Measurements from ENCODE around the gene SUFU.
"Not testable (repeated sequence)": the region's sequence is repeated elsewhere in the genome, so short reads cannot be mapped to it uniquely, and the experiment has no call there.

Gene SUFU

DNA sequence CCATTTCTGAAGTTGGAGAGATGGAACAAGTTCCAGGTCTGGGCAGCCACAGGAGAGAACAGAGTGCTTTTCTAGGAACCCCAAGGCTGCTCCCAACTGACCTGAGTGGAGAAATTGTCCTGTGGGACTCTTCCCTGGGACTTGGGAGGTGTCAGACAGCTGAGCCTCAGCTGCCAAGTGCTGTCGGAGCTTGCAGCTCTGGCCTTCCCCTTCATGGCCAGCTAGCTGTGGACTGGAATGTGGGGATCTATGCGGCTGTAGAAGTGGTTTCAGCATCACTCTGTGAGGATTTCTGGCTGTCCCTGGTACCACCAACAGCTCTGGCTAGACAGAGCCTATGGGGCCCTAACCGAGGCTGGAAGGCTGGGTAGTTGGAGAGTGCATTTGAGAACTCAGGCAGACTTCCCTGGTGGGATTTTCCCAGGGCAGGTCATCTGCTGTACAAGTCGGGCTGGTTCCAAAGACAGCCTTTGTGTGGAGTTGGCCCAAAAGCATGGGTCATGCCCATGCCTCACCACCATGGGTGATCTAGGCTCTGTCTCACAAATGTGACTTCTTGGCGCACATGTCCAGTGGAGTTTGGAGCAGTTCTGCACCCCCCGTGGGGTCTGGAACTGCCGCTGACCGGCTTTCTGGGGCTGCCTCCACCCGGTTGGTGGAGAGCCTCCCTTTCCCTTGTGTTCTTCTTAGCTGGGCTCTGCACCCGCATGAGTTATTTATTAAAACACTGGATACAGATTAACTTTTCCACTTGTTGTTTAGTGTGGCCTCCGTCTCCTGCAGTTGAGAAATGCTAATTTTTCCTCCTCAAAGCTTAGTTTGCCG, 10.9 kb downstream of the SUFU start:
- DNase-seq = no peak

DNA sequence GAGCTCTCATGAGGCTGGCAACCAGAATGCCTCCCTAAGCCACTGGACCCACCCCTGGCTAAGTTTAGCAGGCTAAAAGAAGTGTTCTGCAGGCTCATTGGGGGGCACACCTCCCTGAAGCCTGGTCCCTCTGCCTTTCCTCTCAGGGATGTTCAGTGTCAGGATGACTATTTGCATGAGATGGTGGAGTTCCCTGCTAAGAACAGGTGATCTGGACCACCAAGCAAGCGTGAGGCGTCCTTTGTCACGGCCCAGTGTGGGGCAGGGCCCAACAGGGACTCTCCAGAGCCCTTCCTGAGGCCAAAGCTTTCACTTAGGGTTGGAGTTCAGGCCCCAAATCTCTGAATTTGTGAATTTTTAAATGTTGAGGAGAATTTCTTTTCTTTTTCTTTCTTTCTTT, 12.0 kb downstream of the SUFU start:
- no peak for DNase-seq

DNA sequence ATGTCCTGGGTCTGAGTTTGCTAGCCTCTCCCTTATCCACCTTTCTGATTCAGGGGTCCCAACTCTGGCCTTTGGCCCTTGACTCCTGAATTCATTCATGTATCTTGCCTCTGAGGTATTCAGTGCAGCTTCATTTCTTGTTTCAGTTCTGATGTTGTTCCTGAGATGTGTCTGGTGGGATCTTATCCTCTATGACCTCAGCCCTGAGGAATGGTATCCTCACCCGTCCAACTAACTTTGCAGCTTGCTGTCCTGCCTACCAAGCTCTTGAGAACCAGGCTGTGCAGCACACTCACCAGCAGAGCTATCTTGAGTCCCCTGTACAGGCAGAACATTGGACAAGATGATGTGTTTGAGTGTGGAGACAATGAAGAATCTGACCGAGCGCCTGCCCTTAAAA, 13.8 kb downstream of the SUFU start:
- no peak for DNase-seq

DNA sequence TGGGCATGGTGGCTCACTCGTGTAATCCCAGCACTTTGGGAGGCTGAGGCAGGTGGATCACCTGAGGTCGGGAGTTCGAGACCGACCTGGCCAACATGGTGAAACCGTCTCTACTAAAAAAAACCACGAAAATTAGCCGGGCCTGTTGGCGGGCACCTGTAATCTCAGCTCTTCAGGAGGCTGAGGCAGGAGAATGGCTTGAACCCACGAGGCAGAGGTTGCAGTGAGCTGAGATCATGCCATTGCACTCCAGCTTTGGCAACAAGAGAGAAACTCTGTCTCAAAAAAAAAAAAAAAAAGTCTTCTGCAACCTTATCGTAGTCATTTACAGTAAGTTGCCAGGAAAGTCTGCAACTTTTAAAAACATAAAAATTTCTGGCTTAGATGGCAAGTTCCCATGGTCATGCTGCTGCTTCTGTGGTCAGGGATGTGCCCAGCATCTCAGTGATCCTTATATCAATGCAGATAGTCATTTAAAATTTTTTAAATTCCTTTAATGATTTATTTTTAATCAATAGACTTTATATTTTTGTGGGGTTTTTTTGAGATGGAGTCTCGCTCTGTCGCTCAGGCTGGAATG, 15.6 kb downstream of the SUFU start:
- DNase-seq = no peak

DNA sequence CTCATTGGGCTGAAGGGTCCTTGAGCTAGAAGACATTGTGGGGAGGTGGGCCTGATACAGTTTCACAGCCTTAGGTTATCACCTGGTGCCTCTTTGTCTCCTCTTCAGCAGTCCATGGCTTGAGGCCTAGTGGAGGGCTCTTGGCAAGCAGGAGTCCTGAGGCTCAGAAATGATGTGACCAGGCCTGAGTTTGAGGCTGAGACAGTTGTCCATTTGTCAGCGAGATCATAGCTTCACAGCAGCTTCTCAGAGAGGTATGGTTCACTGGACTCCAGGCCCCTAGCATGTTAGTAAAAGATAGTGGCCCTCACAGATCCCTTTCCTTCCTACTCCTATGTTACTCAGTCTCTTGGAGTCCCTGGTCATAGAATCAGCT, 19.1 kb downstream of the SUFU start:
- no peak for DNase-seq

DNA sequence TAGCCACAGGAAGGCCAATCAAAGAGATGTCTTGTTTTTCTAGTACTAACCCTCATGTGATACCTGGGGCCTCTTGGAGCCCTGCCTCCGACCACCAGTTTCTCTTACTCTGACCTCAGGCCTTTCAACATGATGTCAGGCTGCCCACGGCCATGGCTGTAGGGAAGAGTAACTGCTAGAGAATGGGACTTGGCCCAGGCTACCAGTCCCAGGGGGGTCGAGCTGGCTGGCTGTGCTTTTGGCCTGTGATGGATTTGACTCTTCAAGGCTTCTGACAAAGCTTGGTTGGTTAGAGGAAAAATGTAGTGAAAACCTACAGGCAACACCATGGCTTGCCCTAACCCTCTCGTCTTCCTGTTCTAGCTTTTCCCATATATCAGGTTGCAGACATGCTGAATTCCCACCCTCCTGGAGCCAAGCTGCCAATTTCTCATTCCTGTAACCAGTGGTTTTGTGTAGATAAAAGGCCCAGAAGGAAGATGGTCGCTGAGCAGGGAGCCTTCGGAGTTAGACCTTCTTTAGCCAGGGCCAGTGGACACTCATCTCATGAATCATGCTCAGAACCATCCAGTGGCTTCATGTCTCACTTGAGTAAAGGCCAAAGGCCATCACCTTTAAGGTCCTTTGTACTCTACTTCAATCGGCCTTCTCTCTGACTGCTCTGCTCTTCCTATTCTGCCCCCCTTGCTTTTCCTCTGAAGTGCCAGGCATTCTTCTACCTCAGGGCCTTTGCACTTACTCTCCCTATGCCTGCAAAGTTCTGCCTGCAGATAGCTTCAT, 19.7 kb downstream of the SUFU start:
- DNase-seq = no peak

DNA sequence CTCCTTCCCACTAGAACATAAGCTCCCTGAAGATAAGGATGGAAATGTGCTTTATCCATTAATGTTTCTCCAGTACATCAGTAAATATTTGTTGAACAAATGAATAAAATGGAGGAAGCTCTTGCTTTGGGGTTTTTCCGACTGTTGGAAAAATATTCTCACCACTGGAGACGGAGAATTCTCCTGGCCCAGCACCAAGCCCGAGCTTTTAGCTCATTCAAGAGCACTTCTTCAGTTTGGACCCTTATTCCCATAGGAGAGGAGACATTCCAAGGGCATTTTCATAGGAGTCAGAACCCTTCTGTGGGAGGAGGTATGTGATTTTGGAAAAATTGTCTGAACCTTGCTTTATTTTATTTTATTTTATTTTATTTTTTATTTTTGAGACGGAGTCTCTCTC, 21.0 kb downstream of the SUFU start:
- no peak for DNase-seq

DNA sequence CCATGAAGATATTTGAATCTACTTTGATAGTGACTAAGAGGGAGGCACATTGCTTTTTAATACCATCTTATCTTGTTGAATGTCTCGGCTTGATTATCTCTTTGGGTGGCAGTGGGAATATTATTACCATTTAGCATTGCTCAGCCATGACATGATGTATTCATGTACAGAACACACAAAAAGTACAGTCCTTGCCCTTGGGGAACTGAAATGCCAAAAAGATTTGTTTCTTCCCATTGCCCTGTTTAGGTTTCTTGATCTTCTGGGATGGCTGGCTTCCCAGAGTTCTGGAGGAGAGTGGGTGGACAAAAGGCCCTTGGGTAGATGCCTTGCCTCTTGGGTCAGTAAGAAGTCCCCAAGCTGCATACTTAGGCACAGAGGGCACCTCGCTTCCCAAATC, 23.8 kb downstream of the SUFU start:
- no peak for DNase-seq

DNA sequence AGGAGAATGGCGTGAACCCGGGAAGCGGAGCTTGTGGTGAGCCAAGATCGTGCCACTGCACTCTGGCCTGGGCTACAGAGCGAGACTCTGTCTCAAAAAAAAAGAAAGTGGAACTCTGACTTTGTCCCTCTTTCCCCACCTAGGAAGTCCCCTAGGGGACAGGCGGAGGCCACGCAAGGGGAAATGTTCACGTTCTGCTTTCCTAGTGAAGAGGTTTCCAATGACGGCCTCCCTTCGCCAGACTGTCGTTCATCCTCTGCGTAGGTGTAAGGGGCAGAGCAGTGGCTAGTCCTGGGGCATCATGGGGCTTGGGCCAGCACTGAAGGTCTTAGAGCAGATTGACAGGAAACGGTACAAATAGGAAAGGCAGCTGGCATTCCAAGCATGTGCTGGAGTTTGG, 30.6 kb downstream of the SUFU start:
- no peak for DNase-seq

DNA sequence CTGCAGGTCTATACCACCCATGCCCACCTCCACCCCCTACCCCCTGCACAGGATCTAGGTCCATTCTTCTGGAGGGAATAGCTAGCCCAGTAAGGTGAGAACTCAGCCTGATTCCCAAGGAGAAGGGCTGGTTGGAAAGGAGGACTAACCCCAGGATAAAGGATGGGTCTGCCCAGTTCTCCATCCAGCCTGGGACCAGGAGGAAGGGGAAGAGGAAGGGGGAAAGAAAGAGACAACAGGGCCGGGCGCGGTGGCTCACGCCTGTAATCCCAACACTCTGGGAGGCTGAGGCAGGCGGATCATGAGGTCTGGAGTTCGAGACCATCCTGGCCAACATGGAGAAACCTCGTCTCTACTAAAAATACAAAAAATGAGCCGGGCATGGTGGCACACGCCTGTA, 31.2 kb downstream of the SUFU start:
- DNase-seq = not testable (repeated sequence)

DNA sequence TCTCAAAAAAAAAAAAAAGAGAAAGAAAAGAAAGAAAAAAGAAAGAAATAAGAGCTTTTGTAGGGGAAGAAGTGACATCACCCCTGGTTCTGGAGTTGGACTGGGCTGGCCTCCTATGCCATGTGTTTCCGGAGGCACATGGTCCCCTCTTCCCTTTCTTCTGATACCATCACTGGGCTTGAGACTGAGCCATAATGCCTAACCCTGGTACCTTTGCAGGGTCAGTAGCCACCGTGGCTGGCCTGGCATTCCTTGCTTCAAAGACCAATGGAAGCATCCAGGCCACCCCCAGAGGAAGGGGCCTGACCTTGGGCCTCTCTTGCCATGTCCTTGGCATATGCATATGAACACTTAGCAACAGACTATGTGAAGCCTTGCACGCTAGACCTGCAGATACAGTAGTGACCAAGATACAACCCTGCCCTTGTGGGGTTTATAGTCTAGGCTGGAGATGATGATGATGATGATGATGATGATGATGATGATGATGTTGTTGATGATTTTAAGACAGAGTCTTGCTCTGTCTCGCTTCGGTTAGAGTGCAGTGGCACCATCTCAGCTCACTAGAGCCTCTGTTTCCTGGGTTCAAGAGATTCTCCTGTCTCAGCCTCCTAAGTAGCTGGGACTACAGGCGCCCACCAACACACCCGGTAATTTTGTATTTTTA, 31.8 kb downstream of the SUFU start:
- DNase-seq = no peak

DNA sequence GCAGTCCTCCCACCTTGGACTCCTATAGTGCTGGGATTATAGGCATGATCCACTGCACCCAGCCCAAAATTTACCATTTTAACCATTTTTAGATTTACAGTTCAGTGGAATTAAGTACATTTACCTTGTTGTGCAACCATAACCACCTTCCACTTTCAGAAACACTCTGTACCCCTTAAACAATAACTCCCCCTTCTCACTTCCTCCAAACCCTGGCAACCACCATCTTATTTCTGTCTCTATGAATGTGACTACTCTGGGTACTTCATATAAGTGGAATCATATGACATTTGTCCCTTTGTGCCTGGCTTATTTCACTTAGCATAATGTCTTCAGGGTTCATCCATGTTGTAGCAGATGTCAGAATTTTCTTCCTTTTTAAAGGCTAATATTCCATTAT, 33.6 kb downstream of the SUFU start:
- DNase-seq = no peak

DNA sequence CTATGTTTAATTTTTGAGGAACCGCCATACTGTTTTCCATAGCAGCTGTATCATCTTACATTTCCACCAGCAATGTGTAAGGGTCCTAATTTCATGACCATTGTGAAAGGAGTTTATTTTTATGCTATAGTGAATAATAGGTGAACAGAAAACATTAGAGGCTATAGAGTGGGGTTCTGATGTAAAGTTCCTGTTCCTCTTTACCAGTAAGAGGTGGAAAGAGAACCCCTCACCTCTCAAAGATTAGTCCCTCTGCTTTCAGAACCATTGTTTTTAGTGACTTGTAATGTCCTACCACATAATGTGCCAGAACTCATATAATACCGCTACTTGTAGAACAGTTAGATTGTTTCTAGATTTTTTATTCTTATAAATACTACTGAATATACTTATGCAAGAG, 34.2 kb downstream of the SUFU start:
- no peak for DNase-seq

DNA sequence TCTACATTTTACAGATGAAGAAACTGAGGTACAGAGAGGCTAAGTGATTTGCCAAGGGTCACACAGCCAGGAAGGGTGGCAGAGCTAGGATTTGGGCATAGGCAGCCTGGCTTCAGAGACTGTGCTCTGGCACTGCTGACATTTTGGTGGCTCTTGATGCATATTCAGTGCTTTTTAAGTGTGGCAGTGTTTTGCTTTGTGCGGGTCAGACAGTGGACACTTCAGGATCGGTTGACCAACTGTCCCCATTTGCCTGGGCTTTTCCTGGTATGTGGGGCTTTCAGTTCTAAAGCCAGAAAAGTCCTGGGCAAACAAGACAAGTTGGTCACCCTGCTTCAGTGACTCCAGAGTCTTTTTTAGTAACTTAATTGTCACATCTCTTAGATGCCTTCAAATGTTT, 35.0 kb downstream of the SUFU start:
- DNase-seq = no peak

DNA sequence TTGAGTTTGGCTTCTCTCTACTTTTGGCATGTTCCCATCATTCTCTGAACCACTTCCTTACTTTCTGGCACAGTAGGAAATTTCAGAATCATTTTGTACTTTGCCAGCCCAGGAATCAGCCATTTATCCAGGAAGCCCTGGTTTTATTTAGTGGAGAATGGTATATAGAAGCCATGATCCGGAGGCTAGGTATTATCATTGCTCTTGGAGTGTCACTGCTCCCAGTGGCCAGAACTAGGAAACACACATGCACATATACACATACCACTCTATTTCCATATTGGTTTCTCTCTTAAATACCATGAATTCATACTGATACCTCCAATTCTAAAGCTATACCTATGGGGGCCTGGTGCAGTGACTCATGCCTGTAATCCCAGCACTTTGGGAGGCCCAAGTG, 36.3 kb downstream of the SUFU start:
- no peak for DNase-seq

DNA sequence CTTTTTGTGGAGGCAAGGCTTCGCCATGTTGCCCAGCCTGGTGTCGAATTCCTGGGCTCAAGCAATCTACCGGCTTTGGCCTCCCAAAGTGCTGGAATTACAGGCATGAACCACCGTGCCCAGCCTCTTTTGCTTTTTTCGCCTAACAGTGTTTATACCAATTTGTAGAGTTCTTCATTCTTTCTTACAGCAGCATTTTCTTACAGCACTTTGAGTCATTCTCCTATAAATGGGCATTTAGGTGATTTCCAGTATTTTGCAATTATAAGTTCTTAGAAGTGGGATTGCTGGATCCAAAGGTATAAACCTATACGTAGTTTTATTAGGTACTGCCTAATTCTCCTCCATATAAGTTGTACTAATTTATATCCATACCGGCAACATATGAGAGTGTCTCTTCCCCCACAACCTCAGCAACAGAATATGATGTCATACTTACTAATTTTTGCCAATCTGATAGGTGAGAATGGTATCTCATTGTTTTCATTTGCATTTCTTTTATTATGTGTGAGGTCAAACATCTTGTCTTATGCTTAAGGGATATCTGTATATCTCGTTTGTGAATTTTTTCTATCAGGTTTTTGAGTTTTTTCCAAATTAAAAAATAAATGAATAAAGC, 39.1 kb downstream of the SUFU start:
- no peak for DNase-seq

DNA sequence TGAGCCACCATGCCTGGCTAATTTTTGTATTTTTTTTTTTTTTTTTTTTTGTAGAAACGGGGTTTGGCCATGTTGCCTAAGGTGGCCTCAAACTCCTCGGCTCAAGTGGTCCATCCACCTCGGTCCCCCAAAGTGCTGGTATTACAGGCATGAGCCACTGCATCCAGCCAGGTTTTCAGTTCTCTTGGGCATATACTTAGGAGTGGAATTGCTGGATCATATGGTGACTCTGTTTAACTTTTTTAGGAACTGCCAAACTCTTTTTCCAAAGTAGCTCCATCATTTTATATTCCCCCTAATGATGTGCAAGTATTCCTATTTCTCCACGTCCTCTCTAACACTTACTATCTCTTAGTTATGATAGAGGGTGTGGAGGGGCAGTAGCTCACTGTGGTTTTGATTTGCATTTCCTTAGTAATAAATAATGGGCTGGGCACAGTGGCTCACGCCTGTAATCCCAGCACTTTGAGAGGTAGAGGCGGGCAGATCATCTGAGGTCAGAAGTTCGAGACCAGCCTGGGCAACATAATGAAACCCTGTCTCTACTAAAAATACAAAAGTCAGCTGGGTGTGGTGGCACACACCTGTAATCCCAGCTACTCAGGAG, 41.6 kb downstream of the SUFU start:
- no peak for DNase-seq

DNA sequence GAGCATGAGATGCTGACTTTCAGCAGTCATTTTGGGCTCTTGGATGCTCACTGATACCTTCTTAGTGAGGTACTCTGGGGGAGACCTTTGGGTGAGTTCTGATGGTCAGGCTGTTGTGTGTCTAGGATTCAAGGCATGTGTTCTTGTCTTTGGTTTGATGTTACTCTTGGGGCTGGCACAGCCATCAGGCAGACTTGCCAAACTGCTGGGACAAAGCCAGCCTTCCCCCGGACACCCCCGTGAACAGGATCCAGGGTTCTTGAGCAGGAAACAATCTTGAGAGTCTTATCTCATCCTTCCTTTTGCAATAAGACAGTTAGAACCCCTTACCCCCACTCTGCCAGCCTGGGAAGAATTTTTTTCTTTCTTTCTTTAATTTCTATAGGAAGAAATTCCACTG, 42.2 kb downstream of the SUFU start:
- no peak for DNase-seq

DNA sequence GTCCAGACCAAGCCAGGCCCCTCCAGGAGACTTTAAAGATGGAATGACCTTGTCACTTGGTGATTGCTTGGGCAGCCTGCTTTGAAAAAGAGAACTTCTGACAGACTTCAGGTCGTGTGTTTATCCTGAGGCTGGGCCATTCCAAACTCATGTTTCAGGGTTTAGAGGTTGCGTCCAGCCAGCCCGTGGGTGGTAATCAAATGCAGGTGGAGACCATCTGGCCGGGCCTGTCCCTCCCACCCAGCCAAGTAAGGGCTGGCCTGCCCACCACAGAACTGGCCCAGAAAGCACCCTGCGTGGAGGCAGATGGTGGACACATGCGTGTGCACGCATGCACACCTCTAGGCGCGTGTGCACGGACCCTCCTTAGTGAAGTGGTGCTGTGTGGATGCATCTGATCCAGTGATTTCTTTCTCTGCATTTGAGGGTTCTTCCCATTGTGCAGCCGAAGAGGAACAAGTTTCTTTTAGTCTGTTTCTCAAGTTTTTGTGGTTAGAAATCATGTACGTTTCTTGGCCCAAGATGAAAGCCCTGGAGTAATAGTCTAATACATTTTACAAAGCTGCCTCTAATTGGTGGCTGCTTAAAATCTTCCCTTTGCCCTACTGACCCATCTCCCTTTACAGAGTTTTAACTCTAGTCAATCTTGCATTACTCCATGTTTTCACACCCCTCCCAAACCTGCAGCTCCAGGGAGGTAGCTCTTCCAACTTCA, 43.0 kb downstream of the SUFU start:
- no peak for DNase-seq

DNA sequence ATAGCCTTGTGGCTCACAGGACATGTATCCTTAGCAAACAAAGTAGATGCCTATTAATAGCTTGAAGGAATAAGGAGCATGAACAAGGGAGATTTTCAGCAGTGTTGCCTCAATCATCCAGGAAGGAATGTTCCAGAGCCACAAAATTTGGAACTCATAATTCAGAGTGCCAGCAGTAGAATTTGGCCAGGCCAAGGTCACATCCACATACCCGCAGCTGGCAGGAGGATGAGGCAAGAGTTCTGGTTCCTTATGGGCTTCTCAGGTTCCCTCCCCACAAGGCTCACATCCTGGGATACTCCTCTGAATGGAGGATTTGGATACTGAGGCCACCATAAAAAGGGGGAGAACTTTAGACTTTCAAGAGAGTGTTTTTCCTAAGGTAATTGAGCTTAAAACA, 45.8 kb downstream of the SUFU start:
- DNase-seq = no peak

DNA sequence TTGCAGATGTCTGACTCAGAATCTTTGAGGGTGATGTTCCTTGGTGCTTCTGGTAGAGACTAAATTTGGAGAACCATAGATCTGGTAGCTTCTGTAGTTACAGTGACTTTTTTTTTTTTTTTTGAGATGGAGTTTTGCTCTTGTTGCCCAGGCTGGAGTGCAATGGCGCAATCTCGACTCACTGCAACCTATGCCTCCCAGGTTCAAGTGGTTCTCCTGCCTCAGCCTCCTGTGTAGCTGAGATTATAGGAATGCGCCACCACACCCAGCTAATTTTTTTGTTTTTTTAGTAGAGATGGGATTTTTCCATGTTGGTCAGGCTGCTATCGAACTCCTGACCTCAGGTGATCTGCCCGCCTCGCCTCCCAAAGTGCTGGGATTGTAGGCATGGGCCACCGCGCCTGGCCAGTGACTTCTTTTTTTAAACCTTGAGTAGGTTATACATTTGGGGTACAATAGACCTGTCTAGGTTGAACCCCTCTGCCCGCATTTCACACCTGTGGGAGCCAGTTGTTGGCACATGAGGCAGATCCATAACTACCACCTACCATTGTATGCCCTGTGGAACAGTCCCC, 47.0 kb downstream of the SUFU start:
- DNase-seq = no peak

DNA sequence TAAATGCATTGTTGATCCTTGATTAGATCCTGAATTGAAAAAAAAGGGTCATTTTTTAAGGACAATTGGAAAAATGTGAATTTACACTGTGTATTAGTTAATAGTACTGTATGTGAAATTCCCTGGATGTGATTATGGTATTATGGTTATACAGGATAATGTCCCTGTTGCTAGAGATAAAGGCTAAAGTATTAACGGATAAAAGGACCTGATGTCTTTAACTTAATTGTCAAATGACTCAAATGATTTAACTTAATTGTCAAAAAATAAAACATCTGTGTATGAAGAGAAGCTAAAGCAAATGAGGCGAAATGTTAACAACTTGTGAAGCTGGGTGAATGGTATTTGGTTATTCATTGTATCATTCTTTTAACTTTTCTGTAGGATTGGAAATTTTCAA, 48.8 kb downstream of the SUFU start:
- DNase-seq = no peak
